Thyroid gland (tissue), 4 donors: ENCODE data around the gene MIS18A.

ENCODE experiments used
- POLR2A ChIP-seq, 2 donors: fragments of 450-650 bp; IDR thresholded peaks; one replicate each; pipeline ENCODE4 v1.6.1; 2017; ENCODE audit warnings: antibody characterized with exemption in 2 of 2, mild to moderate bottlenecking in 2 of 2, moderate library complexity in 1 of 2
- TF ChIP-seq, protein P1 (sequence below), 6 experiments: fragments of 200-600 bp in 3 of 6; fragments of 450-650 bp in 3 of 6; sonication (generic) in 3 of 6; IDR thresholded peaks; one replicate each; pipeline ENCODE4 v1.5.1; 2016 to 2019; ENCODE audit warnings: antibody characterized with exemption in 6 of 6, mild to moderate bottlenecking in 2 of 6, inconsistent platforms in 1 of 6, moderate library complexity in 1 of 6

DNA sequence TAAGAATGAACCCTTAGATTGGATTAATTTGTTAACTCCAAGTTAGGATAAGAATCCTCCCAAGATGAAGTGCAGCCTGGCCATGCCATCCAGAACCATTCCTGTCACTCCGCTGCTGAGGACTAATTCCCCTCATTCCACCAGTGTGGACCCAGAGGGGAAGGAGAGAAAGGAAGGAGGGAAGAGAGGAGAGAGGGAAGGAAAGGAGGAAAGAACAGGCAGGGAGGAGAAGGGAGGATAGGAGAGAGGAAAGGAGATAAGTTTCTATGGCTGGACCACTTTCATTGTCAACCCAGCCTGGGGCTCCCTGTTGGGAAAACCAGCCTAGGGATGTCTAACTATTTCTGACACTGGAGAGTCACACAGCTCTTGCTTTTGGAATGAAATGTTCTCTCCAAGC, 24.5 kb upstream of the MIS18A start:
- TF ChIP-seq, protein P1, sequence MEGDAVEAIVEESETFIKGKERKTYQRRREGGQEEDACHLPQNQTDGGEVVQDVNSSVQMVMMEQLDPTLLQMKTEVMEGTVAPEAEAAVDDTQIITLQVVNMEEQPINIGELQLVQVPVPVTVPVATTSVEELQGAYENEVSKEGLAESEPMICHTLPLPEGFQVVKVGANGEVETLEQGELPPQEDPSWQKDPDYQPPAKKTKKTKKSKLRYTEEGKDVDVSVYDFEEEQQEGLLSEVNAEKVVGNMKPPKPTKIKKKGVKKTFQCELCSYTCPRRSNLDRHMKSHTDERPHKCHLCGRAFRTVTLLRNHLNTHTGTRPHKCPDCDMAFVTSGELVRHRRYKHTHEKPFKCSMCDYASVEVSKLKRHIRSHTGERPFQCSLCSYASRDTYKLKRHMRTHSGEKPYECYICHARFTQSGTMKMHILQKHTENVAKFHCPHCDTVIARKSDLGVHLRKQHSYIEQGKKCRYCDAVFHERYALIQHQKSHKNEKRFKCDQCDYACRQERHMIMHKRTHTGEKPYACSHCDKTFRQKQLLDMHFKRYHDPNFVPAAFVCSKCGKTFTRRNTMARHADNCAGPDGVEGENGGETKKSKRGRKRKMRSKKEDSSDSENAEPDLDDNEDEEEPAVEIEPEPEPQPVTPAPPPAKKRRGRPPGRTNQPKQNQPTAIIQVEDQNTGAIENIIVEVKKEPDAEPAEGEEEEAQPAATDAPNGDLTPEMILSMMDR (IDR thresholded peaks at IDR 0.05): no peak
- no peak for TF ChIP-seq POLR2A (IDR thresholded peaks at IDR 0.05)
